KMS-11 (cell line): Measurements from ENCODE around the gene MNAT1.

Experiments
- H2AFZ ChIP-seq: fragments of 200-600 bp; sonication (generic); 2 replicates; pipeline ENCODE4 v1.6.1; 2016; ENCODE audit warnings: antibody characterized with exemption, mixed run types, low read depth
- H3K27ac ChIP-seq: fragments of 200-600 bp; sonication (generic); 2 replicates; pipeline ENCODE4 v1.6.1; 2016; ENCODE audit warnings: mild to moderate bottlenecking, mixed run types
- H3K27me3 ChIP-seq: fragments of 200-600 bp; sonication (generic); 2 replicates; pipeline ENCODE4 v1.6.1; 2017; ENCODE audit warnings: mild to moderate bottlenecking, low read depth, mixed run types, moderate library complexity; ENCODE audit not compliant: insufficient read depth
- H3K36me3 ChIP-seq: fragments of 200-600 bp; sonication (generic); 2 replicates; pipeline ENCODE4 v1.6.1; 2017; ENCODE audit warnings: mild to moderate bottlenecking, mixed run types; ENCODE audit not compliant: insufficient read depth
- H3K4me1 ChIP-seq: fragments of 200-600 bp; sonication (generic); 2 replicates; pipeline ENCODE4 v1.6.1; 2016; ENCODE audit warnings: mild to moderate bottlenecking, low read depth, mixed run types; ENCODE audit not compliant: poor library complexity, severe bottlenecking
- H3K4me2 ChIP-seq: fragments of 200-600 bp; sonication (generic); 2 replicates; pipeline ENCODE4 v1.7.0; 2016; ENCODE audit warnings: mild to moderate bottlenecking, mixed run types
- H3K4me3 ChIP-seq: fragments of 200-600 bp; sonication (generic); IDR thresholded peaks from 2 replicates; pipeline ENCODE4 v1.6.1; 2017; ENCODE audit warnings: low read depth, low read length, mixed read lengths; ENCODE audit not compliant: insufficient read depth
- H3K79me2 ChIP-seq: fragments of 200-600 bp; sonication (generic); 2 replicates; pipeline ENCODE4 v1.6.1; 2016; ENCODE audit warnings: low read depth, mixed run types; ENCODE audit not compliant: insufficient read depth
- H3K9ac ChIP-seq: fragments of 200-600 bp; sonication (generic); 2 replicates; pipeline ENCODE4 v1.6.1; 2016; ENCODE audit warnings: mild to moderate bottlenecking, mixed run types
- H4K20me1 ChIP-seq: fragments of 200-600 bp; sonication (generic); 2 replicates; pipeline ENCODE4 v1.6.1; 2016; ENCODE audit warnings: mild to moderate bottlenecking, mixed run types; ENCODE audit not compliant: insufficient read depth
- TF ChIP-seq, protein P1 (sequence below): fragments of 200-600 bp; sonication (generic); conservative IDR thresholded peaks from 2 replicates; pipeline ENCODE4 v1.6.1; 2017; ENCODE audit warnings: low read depth, mild to moderate bottlenecking, antibody characterized with exemption, low read length, moderate library complexity, mixed read lengths

The MNAT1 gene

DNA sequence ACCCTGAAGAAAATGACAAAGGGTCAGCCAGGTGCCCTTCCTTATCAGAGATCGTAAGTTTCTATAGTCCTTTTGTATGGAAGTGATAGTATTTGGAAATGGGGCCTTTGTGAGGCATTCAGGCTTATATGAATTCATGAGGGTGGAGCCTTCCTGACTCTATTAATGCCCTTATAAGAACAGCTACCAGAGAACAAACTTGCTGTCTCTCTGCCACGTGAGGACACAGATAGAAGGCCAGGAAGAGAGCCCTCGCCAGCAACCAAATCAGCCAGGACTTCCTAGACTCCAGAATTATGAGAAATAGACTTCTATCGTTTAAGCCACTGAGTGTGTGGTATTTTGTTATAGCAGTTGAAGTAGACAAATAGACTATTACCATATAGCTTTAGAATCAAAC is 209.6 kb downstream of the MNAT1 start:
- no peaks in the 10 kb centered on the region for H3K36me3 ChIP-seq
- no peak overlapping the region for H3K4me2 ChIP-seq
- no peaks in the 10 kb centered on the region for H3K27me3 ChIP-seq
- peaks cover 11% of the 10 kb centered on the region for H3K4me1 ChIP-seq
- TF ChIP-seq, protein P1, sequence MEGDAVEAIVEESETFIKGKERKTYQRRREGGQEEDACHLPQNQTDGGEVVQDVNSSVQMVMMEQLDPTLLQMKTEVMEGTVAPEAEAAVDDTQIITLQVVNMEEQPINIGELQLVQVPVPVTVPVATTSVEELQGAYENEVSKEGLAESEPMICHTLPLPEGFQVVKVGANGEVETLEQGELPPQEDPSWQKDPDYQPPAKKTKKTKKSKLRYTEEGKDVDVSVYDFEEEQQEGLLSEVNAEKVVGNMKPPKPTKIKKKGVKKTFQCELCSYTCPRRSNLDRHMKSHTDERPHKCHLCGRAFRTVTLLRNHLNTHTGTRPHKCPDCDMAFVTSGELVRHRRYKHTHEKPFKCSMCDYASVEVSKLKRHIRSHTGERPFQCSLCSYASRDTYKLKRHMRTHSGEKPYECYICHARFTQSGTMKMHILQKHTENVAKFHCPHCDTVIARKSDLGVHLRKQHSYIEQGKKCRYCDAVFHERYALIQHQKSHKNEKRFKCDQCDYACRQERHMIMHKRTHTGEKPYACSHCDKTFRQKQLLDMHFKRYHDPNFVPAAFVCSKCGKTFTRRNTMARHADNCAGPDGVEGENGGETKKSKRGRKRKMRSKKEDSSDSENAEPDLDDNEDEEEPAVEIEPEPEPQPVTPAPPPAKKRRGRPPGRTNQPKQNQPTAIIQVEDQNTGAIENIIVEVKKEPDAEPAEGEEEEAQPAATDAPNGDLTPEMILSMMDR = no peak
- H3K79me2 ChIP-seq = no peaks in the 10 kb centered on the region
- no peak overlapping the region for H2AFZ ChIP-seq
- H3K4me3 ChIP-seq = no peak overlapping the region
- H4K20me1 ChIP-seq = no peaks in the 10 kb centered on the region
- H3K27ac ChIP-seq = no peak overlapping the region
- H3K9ac ChIP-seq = no peak overlapping the region

DNA sequence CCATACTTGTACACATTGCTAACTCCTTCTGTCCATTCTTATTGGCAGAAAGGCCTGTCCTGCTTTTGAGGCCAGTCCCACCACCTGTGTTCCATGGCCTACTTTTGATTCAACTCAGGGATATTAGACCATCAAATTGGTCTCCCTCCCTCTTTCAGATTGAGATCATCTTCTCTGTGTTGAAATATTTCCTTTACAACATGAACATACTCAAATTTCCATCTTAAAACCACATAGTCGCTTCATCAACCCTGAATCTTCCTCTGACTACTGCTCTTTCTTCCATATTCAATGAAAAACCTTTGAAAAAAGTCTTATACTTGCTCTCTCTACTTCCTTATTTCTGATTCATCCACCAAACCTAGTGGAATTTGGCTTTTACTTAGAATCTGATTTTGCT is 211.4 kb downstream of the MNAT1 start:
- no peaks in the 10 kb centered on the region for H3K36me3 ChIP-seq
- no peaks in the 10 kb centered on the region for H3K79me2 ChIP-seq
- no peak overlapping the region for H3K27ac ChIP-seq
- no peak overlapping the region for H3K9ac ChIP-seq
- no peak overlapping the region for H3K4me2 ChIP-seq
- peaks cover 11% of the 10 kb centered on the region for H3K4me1 ChIP-seq
- TF ChIP-seq, protein P1 = no peak
- no peak overlapping the region for H2AFZ ChIP-seq
- H3K27me3 ChIP-seq = no peaks in the 10 kb centered on the region
- H3K4me3 ChIP-seq = no peak overlapping the region
- no peaks in the 10 kb centered on the region for H4K20me1 ChIP-seq

DNA sequence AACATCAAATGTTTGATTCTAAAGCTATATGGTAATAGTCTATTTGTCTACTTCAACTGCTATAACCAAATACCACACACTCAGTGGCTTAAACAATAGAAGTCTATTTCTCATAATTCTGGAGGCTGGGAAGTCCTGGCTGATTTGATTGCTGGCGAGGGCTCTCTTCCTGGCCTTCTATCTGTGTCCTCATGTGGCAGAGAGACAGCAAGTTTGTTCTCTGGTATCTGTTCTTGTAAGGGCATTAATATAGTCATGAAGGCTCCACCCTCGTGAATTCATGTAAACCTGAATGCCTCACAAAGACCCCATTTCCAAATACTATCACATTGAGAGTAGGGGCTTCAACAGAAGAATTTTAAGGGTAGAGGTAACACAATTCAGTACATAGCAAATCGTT is 212.2 kb downstream of the MNAT1 start:
- TF ChIP-seq, protein P1 = no peak
- Histone ChIP-seq H3K27me3 (no peaks in the 10 kb centered on the region), H4K20me1 (no peaks in the 10 kb centered on the region), H3K79me2 (no peaks in the 10 kb centered on the region), H3K4me3 (no peak overlapping the region), H3K4me1 (peaks cover 11% of the 10 kb centered on the region), H3K9ac (no peak overlapping the region), H2AFZ (no peak overlapping the region), H3K4me2 (no peak overlapping the region), H3K27ac (no peak overlapping the region), H3K36me3 (no peaks in the 10 kb centered on the region)

DNA sequence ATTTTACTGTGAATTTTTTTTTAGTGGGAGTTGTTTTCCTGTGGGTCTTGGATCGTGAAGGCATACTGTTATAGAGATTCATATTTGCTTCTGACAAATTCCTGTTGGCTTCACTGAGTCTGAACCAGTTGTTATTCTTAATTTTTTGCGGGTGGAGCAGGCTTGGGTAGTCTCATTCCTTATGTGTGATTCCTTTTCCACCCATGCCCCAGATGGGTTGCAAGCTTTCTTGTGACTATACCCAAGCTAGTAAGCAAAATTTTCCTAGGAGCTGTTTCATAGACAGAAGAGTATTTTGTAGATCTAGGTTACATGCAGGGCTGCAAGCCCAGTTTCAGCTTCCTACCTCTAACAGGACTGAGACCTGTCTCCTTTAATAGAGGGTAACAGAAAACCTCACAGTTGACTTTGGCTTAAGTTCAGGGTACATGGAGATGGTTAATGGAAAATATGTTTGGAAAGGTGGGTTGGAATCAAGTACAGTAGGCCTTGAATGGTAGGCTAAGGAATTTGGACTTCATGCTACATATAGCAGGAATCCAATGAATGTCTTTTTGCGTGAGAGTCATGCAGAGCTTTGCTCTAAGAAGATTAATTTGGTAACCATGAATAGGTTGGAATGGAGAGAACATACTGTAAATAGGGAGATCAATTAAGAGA is 217.3 kb downstream of the MNAT1 start:
- no peaks in the 10 kb centered on the region for H3K27me3 ChIP-seq
- TF ChIP-seq, protein P1 = no peak
- no peaks in the 10 kb centered on the region for H3K4me1 ChIP-seq
- no peaks in the 10 kb centered on the region for H3K79me2 ChIP-seq
- no peak overlapping the region for H2AFZ ChIP-seq
- no peak overlapping the region for H3K27ac ChIP-seq
- H3K4me3 ChIP-seq = no peak overlapping the region
- no peaks in the 10 kb centered on the region for H3K36me3 ChIP-seq
- no peak overlapping the region for H3K4me2 ChIP-seq
- no peaks in the 10 kb centered on the region for H4K20me1 ChIP-seq
- H3K9ac ChIP-seq = no peak overlapping the region
